Measurements from ENCODE around the gene ZNF385B. TPM values are rescaled to one million over a fixed set of nuclear protein-coding genes. Genes with fewer than 3 reads are reported as not detected.

Gene ZNF385B
- total RNA-seq, 1 experiment from 2014 or later: 9.3 TPM

DNA sequence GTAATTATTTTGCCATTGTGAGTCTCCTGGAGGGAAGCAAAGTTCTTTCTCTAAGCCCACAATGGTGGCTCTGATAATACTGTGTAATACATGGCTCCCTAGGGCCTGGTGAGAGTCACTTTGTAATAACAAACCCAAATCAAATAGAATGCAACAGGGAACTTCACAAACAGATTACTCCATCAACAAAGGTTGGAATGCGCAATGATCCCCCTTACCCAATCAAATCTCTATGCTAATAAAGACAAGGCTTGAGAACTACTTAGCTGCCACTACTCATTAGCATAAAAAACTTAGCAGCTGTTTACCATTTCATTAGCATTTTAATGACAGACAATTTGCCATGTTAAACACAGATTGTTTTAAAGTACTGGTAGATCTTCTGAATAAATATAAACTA lies 311.2 kb downstream of the ZNF385B start (continued):
- TF ChIP-seq, protein P1, sequence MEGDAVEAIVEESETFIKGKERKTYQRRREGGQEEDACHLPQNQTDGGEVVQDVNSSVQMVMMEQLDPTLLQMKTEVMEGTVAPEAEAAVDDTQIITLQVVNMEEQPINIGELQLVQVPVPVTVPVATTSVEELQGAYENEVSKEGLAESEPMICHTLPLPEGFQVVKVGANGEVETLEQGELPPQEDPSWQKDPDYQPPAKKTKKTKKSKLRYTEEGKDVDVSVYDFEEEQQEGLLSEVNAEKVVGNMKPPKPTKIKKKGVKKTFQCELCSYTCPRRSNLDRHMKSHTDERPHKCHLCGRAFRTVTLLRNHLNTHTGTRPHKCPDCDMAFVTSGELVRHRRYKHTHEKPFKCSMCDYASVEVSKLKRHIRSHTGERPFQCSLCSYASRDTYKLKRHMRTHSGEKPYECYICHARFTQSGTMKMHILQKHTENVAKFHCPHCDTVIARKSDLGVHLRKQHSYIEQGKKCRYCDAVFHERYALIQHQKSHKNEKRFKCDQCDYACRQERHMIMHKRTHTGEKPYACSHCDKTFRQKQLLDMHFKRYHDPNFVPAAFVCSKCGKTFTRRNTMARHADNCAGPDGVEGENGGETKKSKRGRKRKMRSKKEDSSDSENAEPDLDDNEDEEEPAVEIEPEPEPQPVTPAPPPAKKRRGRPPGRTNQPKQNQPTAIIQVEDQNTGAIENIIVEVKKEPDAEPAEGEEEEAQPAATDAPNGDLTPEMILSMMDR (IDR thresholded peaks at IDR 0.05 in 2 of 3, conservative IDR thresholded peaks at IDR 0.05 in 1 of 3; ENCODE audit: borderline replicate concordance in 1 of 3, insufficient read depth in 1 of 3, low read depth in 2 of 3, low read length in 2 of 3): no peak

DNA sequence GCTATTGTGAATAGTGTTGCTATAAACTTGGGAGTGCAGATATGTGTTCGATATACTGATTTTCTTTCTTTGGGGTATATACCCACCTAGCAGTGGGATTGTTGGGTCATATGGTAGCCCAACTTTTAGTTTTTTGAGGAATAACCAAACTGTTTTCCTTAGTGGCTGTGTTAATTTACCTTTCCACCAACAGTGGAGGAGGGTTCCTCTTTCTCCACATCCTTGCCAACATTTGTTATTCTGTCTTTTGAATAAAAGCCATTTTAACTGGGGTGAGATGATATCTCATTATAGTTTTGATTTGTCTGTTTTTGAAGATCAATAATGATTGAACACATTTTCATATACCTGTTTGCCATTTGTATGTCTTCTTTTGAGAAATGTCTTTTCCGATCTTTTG lies 314.8 kb downstream of the ZNF385B start:
- H3K4me1 ChIP-seq (ENCODE audit: control insufficient read depth in 1 of 2, insufficient read depth in 2 of 2, low read length in 2 of 2): no peaks in the 10 kb centered on the region
- intact Hi-C loops (cut with micrococcal nuclease): no loop called here
- H3K79me2 ChIP-seq (ENCODE audit: insufficient read depth, low read length): no peaks in the 10 kb centered on the region
- no peaks in the 10 kb centered on the region for H3K36me3 ChIP-seq (ENCODE audit: control insufficient read depth in 1 of 2, insufficient read depth in 2 of 2, low read length in 2 of 2)
- no peak overlapping the region for H2AFZ ChIP-seq (ENCODE audit: low read depth, low read length, poor library complexity, severe bottlenecking)
- H3K4me2 ChIP-seq (ENCODE audit: low read length): no peak overlapping the region
- ChIA-PET CTCF (no interaction called here), POLR2A (no interaction called here), RAD21 (ENCODE audit: low non-redundant PET in 1 of 2, low total read pairs in 2 of 2, uncharacterized antibody in 2 of 2, unreplicated experiment in 2 of 2) (no interaction called here)
- H3K27me3 ChIP-seq (ENCODE audit: insufficient read depth, low read length): no peaks in the 10 kb centered on the region
- ATAC-seq (no peak), DNase-seq (ENCODE audit: low read depth, low spot score) (no peak)
- H3K9me2 ChIP-seq (ENCODE audit: insufficient read depth): 0 out of 2 replicates have a peak, but pooled peaks cover 4% of the 10 kb centered on the region
- H3K4me3 ChIP-seq (replicated peaks in 1 of 2; ENCODE audit: low read depth in 1 of 2, low read length in 2 of 2): no peak overlapping the region
- no peaks in the 10 kb centered on the region for H3K9me3 ChIP-seq (ENCODE audit: control insufficient read depth in 1 of 2, insufficient read depth in 1 of 2, low read depth in 1 of 2, low read length in 2 of 2)
- H3K9ac ChIP-seq (ENCODE audit: low read length): no peak overlapping the region
- no peak overlapping the region for H3K27ac ChIP-seq (ENCODE audit: low read depth, low read length)
- no TSS peak for BruUV-seq (replicated peaks)
- no peaks in the 10 kb centered on the region for H4K20me1 ChIP-seq (ENCODE audit: insufficient read depth)
- TF ChIP-seq ZNF274 (IDR thresholded peaks at IDR 0.05; ENCODE audit: low read depth, low read length): no peak
- no peak for TF ChIP-seq CBX3 (IDR thresholded peaks at IDR 0.05; ENCODE audit: low read depth)
- TF ChIP-seq POLR2AphosphoS5 (IDR thresholded peaks at IDR 0.05; ENCODE audit: low read depth, low read length): no peak
- TF ChIP-seq, protein P1 (IDR thresholded peaks at IDR 0.05 in 2 of 3, conservative IDR thresholded peaks at IDR 0.05 in 1 of 3; ENCODE audit: borderline replicate concordance in 1 of 3, insufficient read depth in 1 of 3, low read depth in 2 of 3, low read length in 2 of 3): no peak
- TF ChIP-seq ELF1 (IDR thresholded peaks at IDR 0.05; ENCODE audit: borderline replicate concordance, low read depth): no peak
- no peak for TF ChIP-seq ATF3 (IDR thresholded peaks at IDR 0.05)
- TF ChIP-seq, protein P2, sequence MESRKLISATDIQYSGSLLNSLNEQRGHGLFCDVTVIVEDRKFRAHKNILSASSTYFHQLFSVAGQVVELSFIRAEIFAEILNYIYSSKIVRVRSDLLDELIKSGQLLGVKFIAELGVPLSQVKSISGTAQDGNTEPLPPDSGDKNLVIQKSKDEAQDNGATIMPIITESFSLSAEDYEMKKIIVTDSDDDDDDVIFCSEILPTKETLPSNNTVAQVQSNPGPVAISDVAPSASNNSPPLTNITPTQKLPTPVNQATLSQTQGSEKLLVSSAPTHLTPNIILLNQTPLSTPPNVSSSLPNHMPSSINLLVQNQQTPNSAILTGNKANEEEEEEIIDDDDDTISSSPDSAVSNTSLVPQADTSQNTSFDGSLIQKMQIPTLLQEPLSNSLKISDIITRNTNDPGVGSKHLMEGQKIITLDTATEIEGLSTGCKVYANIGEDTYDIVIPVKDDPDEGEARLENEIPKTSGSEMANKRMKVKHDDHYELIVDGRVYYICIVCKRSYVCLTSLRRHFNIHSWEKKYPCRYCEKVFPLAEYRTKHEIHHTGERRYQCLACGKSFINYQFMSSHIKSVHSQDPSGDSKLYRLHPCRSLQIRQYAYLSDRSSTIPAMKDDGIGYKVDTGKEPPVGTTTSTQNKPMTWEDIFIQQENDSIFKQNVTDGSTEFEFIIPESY (IDR thresholded peaks at IDR 0.05; ENCODE audit: extremely low read depth, insufficient replicate concordance, low read length): no peak
- no peak for TF ChIP-seq ZFX (IDR thresholded peaks at IDR 0.05)
- TF ChIP-seq RAD21 (IDR thresholded peaks at IDR 0.05; ENCODE audit: low read depth): no peak
- TF ChIP-seq, protein P3, sequence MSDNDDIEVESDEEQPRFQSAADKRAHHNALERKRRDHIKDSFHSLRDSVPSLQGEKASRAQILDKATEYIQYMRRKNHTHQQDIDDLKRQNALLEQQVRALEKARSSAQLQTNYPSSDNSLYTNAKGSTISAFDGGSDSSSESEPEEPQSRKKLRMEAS (IDR thresholded peaks at IDR 0.05): no peak

Data from HCT116 (cell line).